Left lung (tissue), 10 donors: Measurements from ENCODE around the gene GGTLC2. TPM values are rescaled to one million over a fixed set of nuclear protein-coding genes. Genes with fewer than 3 reads are reported as not detected.
"Not testable (repeated sequence)": the region's sequence is repeated elsewhere in the genome, so short reads cannot be mapped to it uniquely, and the experiment has no call there.

Source experiments
- ATAC-seq: fragments of 200-7000 bp; cut with Tn5 transposase; one replicate; pipeline ENCODE4 v1.9.1; 2020; ENCODE audit warnings: moderate library complexity
- DNase-seq, 4 donors: peaks; one replicate each; pipeline ENCODE4 v3.0.0-alpha.2; 2013 to 2020
- H3K27ac ChIP-seq, 2 donors: fragments of 200-600 bp; sonication (generic) in 1 of 2; one replicate each; pipeline versions ENCODE4 v1.5.0 to v1.8.0; 2020 to 2021
- H3K27me3 ChIP-seq, 2 donors: fragments of 200-600 bp; sonication (generic) in 1 of 2; one replicate each; pipeline versions ENCODE4 v1.5.0 to v1.8.0; 2020 to 2021
- H3K36me3 ChIP-seq, 2 donors: fragments of 200-600 bp; sonication (generic) in 1 of 2; one replicate each; pipeline versions ENCODE4 v1.5.0 to v1.8.0; 2020 to 2021
- H3K4me1 ChIP-seq, 2 donors: fragments of 200-600 bp; one replicate each; pipeline ENCODE4 v1.8.0; 2021
- H3K4me3 ChIP-seq, 2 donors: fragments of 200-600 bp; sonication (generic) in 1 of 2; one replicate each; pipeline versions ENCODE4 v1.5.0 to v1.8.0; 2020 to 2021; ENCODE audit warnings: mild to moderate bottlenecking in 1 of 2
- H3K9me3 ChIP-seq, 2 donors: fragments of 200-600 bp; sonication (generic) in 1 of 2; one replicate each; pipeline versions ENCODE4 v1.5.0 to v1.8.0; 2020 to 2021
- intact Hi-C, 2 donors: fragments of 100-400 bp; cut with DNase I; formaldehyde crosslinking; loops; one replicate each; pipeline versions ENCODE4 v1.11.2 to v1.14.2; 2022
- polyA plus RNA-seq, 6 donors: library from polyadenylated mRNA; unstranded; fragments of 120-200 nt; gene quantifications; one replicate each; pipeline ENCODE4 v1.2.1, GENCODE V29; 2013; ENCODE audit not compliant: insufficient read length in 6 of 6
- total RNA-seq, 2 donors: library from RNA; stranded (reverse); fragmentation: NEBNext Ultra II Directional; extraction: Animal tissue kit (Norgen Biotek cat#: 25700); gene quantifications; one replicate each; pipeline ENCODE4 v1.2.1, GENCODE V29; 2021
- TF ChIP-seq, protein P1 (sequence below), 2 donors: fragments of 200-600 bp; sonication (generic) in 1 of 2; IDR thresholded peaks; one replicate each; pipeline versions ENCODE4 v1.5.0 to v1.8.0; 2021; ENCODE audit warnings: antibody characterized with exemption in 2 of 2
- donor health status: DM: no; HTN: yes; CAD: no.
- donor health status: DM: no; HTN: no; CAD: no.

GGTLC2 gene
- total and polyA plus RNA-seq, 8 donors = 0.26 to 0.55 (median 0.38) TPM; not detected in 1

DNA sequence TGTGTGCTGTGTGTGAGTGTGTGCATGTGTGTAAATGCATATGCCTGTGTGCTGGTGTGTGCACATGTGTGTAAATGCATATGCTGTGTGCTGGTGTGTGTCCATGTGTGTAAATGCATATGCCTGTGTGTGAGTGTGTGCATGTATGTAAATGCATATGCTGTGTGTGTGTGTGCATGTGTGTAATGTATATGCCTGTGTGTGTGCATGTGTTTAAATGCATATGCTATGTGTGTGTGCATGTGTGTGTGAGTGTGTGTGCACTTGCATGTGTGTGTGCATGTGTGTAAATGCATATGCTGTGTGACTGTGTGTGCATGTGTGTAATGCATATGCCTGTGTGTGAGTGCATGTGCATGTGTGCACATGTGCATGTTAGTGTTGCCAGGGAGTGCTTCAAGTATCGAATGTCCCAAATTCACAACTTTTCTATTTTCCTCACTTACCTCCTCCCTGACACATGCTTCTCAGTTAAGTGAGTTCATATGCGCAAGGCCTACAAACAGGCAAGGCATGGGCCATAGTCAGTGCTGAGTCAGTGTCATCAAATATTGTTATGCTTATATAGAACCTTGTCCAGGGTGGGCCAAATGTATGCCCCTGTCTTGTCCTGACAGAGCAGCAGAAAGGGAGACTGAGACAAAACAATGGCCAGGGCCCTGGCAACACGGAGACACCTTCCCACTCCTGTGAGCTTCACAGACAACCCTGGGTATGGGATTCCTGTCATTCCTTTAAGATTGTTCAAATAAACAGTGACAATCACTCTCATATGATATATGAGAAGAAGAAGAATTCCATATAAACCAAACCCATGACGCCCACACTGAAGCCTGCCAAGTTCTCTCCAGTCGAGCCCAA is 38.6 kb downstream of the GGTLC2 start:
- no peaks in the 10 kb centered on the region for H3K9me3 ChIP-seq
- intact Hi-C loops = no loop called here
- no peak overlapping the region for H3K27ac ChIP-seq
- no peaks in the 10 kb centered on the region for H3K36me3 ChIP-seq
- H3K27me3 ChIP-seq = no peaks in the 10 kb centered on the region
- no peak for ATAC-seq
- H3K4me1 ChIP-seq = no peaks in the 10 kb centered on the region
- DNase-seq = no peak
- TF ChIP-seq, protein P1, sequence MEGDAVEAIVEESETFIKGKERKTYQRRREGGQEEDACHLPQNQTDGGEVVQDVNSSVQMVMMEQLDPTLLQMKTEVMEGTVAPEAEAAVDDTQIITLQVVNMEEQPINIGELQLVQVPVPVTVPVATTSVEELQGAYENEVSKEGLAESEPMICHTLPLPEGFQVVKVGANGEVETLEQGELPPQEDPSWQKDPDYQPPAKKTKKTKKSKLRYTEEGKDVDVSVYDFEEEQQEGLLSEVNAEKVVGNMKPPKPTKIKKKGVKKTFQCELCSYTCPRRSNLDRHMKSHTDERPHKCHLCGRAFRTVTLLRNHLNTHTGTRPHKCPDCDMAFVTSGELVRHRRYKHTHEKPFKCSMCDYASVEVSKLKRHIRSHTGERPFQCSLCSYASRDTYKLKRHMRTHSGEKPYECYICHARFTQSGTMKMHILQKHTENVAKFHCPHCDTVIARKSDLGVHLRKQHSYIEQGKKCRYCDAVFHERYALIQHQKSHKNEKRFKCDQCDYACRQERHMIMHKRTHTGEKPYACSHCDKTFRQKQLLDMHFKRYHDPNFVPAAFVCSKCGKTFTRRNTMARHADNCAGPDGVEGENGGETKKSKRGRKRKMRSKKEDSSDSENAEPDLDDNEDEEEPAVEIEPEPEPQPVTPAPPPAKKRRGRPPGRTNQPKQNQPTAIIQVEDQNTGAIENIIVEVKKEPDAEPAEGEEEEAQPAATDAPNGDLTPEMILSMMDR (IDR thresholded peaks at IDR 0.05) = no peak
- H3K4me3 ChIP-seq = no peak overlapping the region

DNA sequence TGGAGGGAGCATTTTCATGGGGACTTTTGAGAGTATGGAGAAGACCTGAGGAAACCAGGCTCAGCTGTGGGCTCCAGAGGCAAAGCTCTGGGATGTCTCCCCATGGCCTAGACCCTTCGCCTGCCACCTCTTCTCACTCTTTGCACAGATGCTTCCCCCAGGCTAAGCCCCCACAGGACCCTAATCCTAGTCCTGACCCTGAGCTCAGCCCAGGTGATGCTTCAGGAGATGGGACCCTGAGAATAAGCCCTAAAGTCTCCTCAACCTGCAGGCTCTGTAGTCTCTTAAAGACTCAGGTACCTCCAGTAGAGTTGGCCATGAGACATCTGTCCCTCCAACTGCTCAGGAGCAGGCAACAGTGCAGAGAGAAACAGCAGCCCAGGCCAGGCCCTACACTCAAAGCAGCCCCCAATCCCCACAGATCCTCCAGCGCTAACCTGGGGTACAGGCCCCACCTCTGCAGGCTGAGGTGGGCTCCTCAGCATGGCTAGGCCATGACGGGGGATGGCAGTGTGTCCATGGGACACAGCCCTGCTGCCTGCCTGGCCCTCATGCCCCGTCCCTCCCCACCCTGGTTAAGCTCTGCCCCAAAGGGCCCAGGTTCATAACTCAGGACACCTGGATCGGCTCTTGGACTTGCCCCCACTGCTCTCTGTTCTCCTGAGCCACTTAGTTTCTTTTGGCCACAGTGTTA is 39.4 kb downstream of the GGTLC2 start:
- H3K27ac ChIP-seq = no peak overlapping the region
- intact Hi-C loops = no loop called here
- ATAC-seq = no peak

DNA sequence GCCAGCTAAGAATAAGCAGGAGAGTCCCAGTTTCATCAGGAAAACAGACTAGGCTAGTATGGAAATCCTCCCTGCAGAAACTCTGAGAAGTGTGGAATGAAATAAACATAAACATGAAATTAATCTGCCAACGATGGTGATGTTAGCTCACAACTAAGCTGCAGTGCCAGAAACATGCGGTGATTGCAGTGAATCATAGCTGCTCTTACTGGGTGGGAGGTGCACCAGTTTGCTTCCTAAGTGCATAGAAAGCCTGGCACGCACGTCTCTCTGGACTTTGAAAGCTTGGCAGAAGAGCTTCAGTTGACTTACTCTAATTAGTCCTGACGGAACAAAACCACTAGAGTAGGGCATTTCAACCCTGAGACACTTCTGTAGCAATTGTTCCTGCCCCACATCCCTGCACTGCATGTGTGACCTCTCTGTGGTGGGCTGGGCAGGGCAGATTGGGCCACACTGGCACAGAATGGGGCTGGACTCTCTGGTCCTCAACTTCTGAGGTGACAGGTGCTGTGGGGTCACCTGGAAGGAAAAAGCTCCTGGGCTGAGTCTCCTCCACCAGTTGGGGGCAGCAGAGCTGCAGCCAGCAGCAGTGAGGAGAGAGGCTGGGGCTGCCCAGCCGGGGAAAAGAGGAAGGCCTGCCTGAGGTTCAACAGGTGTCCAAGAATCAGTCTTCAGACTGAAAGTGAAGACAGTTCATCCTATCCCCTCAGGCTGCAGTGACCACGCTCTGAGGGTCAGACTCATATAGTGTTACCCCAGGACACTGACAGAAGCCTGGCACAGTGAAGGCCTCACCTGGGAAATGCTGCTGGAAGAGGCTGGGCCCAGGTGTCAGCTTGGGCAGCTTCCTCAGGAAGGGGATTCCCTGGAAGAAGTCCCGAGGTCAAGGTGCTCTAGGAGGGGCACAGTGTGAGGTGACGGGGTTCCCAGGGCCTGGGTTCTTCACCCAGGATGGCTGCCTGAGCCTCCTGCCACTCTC is 40.5 kb downstream of the GGTLC2 start:
- no peaks in the 10 kb centered on the region for H3K27me3 ChIP-seq
- TF ChIP-seq, protein P1 (IDR thresholded peaks at IDR 0.05) = peak in 1 of 2 donors; percentile 36
- H3K9me3 ChIP-seq = no peaks in the 10 kb centered on the region
- intact Hi-C loops = no loop called here
- DNase-seq = peak in 1 of 4 donors; percentile 9
- no peak overlapping the region for H3K27ac ChIP-seq
- peak; percentile 72 for ATAC-seq
- no peaks in the 10 kb centered on the region for H3K4me1 ChIP-seq
- no peak overlapping the region for H3K4me3 ChIP-seq
- no peaks in the 10 kb centered on the region for H3K36me3 ChIP-seq

More for the DNA sequence above, 39.4 kb downstream of the GGTLC2 start:
- Histone ChIP-seq H3K4me1 (no peaks in the 10 kb centered on the region), H3K4me3 (no peak overlapping the region), H3K36me3 (no peaks in the 10 kb centered on the region), H3K9me3 (no peaks in the 10 kb centered on the region), H3K27me3 (no peaks in the 10 kb centered on the region)
- DNase-seq = no peak
- TF ChIP-seq, protein P1 (IDR thresholded peaks at IDR 0.05) = no peak

DNA sequence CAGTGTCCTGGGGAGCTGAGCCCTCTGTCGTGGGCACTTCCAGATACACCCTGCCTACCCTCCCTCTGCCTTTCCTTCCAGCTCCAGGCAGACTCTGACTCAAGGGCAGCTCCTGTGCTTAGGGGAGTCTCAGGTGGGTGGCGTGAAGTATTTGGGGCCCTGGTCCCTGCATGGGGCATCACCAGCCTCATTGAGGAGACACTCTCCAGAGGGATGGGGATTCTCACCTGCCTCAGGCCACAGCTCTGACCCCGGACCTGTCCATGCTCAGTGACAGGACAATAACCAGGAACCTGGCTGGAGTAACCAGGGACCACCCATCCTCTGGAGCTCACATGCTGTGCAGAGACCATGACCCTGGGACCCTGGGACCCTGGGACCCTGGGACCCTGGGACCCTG is 41.2 kb downstream of the GGTLC2 start:
- intact Hi-C loops = no loop called here
- ATAC-seq (no peak), DNase-seq (no peak)
- no peak overlapping the region for H3K4me3 ChIP-seq
- TF ChIP-seq, protein P1 (IDR thresholded peaks at IDR 0.05) = no peak
- H3K27ac ChIP-seq = no peak overlapping the region
- H3K9me3 ChIP-seq = no peaks in the 10 kb centered on the region
- no peaks in the 10 kb centered on the region for H3K36me3 ChIP-seq
- no peaks in the 10 kb centered on the region for H3K27me3 ChIP-seq
- no peaks in the 10 kb centered on the region for H3K4me1 ChIP-seq

DNA sequence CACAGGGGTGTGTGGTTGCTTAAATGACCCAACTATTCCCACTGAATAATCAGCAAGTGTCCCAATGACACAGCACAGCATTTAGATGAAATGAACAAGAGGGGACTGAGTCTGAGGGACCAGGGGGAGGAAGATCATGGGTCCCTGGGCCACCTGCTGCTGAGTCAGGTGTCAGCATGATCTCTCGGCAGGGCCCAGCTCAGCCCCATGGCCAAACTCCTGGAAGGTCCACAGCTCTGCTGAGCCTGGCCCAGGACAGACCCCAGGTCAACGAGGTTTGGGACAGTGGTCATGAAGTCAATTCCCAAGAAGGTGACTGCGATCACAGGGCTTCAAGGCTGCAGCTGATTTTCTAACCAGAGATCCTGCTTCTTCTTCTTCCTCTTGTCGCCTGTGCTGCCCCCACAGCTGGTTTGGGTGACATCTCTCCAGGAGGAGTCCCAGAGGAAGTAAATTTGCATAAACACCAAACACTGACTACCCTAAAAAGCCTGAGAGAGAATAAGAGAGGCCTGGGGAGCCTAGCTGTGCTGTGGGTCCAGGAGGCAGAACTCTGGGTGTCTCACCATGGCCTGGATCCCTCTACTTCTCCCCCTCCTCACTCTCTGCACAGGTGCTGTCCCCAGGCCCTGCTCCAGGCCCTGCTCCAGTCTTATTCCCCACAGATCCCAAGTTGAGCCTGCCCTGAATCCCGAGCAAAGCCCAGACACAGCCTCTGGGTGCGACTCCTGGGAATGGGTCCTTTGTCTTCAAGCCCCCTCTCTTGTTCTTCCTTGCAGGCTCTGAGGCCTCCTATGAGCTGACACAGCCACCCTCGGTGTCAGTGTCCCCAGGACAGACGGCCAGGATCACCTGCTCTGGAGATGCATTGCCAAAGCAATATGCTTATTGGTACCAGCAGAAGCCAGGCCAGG is 42.0 kb downstream of the GGTLC2 start:
- ATAC-seq, H3K9me3 ChIP-seq, H3K36me3 ChIP-seq, H3K4me3 ChIP-seq, intact Hi-C loops, H3K27ac ChIP-seq, H3K4me1 ChIP-seq, H3K27me3 ChIP-seq, DNase-seq: not testable (repeated sequence)
